PC-3 (cell line): ENCODE measurements around the gene ME1. TPM values are rescaled to one million over a fixed set of nuclear protein-coding genes. Genes with fewer than 3 reads are reported as not detected.

ENCODE experiments used
- ATAC-seq: fragments of 200-7000 bp; cut with Tn5 transposase; 2 replicates; pipeline ENCODE4 v1.9.1; 2020; ENCODE audit warnings: mild to moderate bottlenecking, moderate library complexity
- BruUV-seq: library from RNA; stranded (reverse); fragments of 400-500 nt; replicated peaks from 2 replicates; lab custom pipeline; 2021; lab: Mats Ljungman, UMichigan
- CTCF ChIA-PET: fragments of 300-600 bp; sonication (Branson Sonifier 250); formaldehyde crosslinking; loops from one replicate; lab custom pipeline; 2022; ENCODE audit warnings: antibody characterized with exemption; lab: Charles Lee
- POLR2A ChIA-PET: fragments of 300-600 bp; sonication (Branson Sonifier 250); formaldehyde crosslinking; loops from one replicate; lab custom pipeline; 2022; ENCODE audit warnings: antibody characterized with exemption; ENCODE audit not compliant: unreplicated experiment; lab: Charles Lee
- DNase-seq: peaks from one replicate; pipeline ENCODE4 v3.0.0-alpha.2; 2015
- H2AFZ ChIP-seq: fragments of 300-600 bp; sonication (generic); 2 replicates; pipeline ENCODE4 v1.6.0; 2016; ENCODE audit warnings: antibody characterized with exemption, low read length
- H3F3A ChIP-seq: fragments of 300-600 bp; sonication (generic); one replicate; pipeline ENCODE4 v1.6.0; 2017; ENCODE audit warnings: antibody characterized with exemption, low read length, control low read depth, mild to moderate bottlenecking; ENCODE audit not compliant: unreplicated experiment
- H3K27ac ChIP-seq: fragments of 300-600 bp; sonication (generic); 2 replicates; pipeline ENCODE4 v1.5.1; 2016; ENCODE audit warnings: mild to moderate bottlenecking, low read length
- H3K27me3 ChIP-seq: fragments of 300-600 bp; sonication (generic); 2 replicates; pipeline ENCODE4 v1.6.1; 2016; ENCODE audit warnings: low read length, mixed read lengths
- H3K36me3 ChIP-seq: fragments of 300-600 bp; sonication (generic); 2 replicates; pipeline ENCODE4 v1.6.1; 2016; ENCODE audit warnings: low read depth, mixed run types, low read length, mixed read lengths
- H3K4me1 ChIP-seq: fragments of 300-600 bp; sonication (generic); 2 replicates; pipeline ENCODE4 v1.5.1; 2016; ENCODE audit warnings: low read length; ENCODE audit not compliant: insufficient read depth
- H3K4me2 ChIP-seq: fragments of 300-600 bp; sonication (generic); 2 replicates; pipeline ENCODE4 v1.6.0; 2016; ENCODE audit warnings: low read length
- H3K4me3 ChIP-seq: fragments of 300-600 bp; sonication (generic); 2 replicates; pipeline ENCODE4 v1.5.1; 2016; ENCODE audit warnings: mild to moderate bottlenecking, low read length, mixed read lengths
- H3K79me2 ChIP-seq: fragments of 300-600 bp; sonication (generic); 2 replicates; pipeline ENCODE4 v1.6.1; 2017; ENCODE audit warnings: low read length, mixed read lengths
- H3K9ac ChIP-seq: fragments of 300-600 bp; sonication (generic); 2 replicates; pipeline ENCODE4 v1.6.0; 2016; ENCODE audit warnings: mild to moderate bottlenecking, low read length
- H3K9me2 ChIP-seq: fragments of 300-600 bp; sonication (generic); replicated peaks from 2 replicates; pipeline ENCODE4 v1.6.1; 2016; ENCODE audit warnings: mixed run types, low read length, mixed read lengths
- H3K9me3 ChIP-seq: fragments of 300-600 bp; sonication (generic); 2 replicates; pipeline ENCODE4 v1.6.1; 2016; ENCODE audit warnings: low read length, mixed read lengths
- H4K20me1 ChIP-seq: fragments of 300-600 bp; sonication (generic); 2 replicates; pipeline ENCODE4 v1.6.1; 2016; ENCODE audit warnings: low read length, mixed read lengths
- CTCF ChIP-seq: fragments of 300-600 bp; sonication (generic); conservative IDR thresholded peaks from 2 replicates; pipeline ENCODE4 v1.5.1; 2017; ENCODE audit warnings: antibody characterized with exemption, low read depth, mild to moderate bottlenecking, low read length
- EZH2 ChIP-seq: fragments of 300-600 bp; sonication (generic); IDR thresholded peaks from one replicate; pipeline ENCODE4 v1.6.1; 2017; ENCODE audit warnings: antibody characterized with exemption, mild to moderate bottlenecking, low read length; ENCODE audit not compliant: unreplicated experiment
- EZH2phosphoT487 ChIP-seq: fragments of 300-600 bp; sonication (generic); IDR thresholded peaks from 2 replicates; pipeline ENCODE4 v1.6.1; 2018; ENCODE audit warnings: mild to moderate bottlenecking, antibody characterized with exemption, low read length, borderline replicate concordance
- intact Hi-C: fragments of 100-400 bp; cut with micrococcal nuclease; formaldehyde crosslinking; loops from 2 replicates; pipeline ENCODE4 v1.9.0; 2023
- total RNA-seq: library from RNA; depleted of rRNA; stranded (reverse); fragments of >200 nt; gene quantifications from 2 replicates; pipeline ENCODE4 v1.2.3, GENCODE V29; 2014

ME1 gene
- total RNA-seq, 1 experiment from 2014 or later, result 22.3 TPM

- H3K4me3 ChIP-seq, result no peak overlapping the region
- BruUV-seq, result no TSS peak
- no peak overlapping the region for H3K27ac ChIP-seq
- H3K79me2 ChIP-seq, result no peaks in the 10 kb centered on the region
- H3K4me1 ChIP-seq, result peaks cover 6% of the 10 kb centered on the region
- H3K9me2 ChIP-seq, result no peaks in the 10 kb centered on the region
- CTCF ChIA-PET, result no interaction called here
- no peak overlapping the region for H3K9ac ChIP-seq
- H4K20me1 ChIP-seq, result no peaks in the 10 kb centered on the region
- intact Hi-C loops, result no loop called here
- no peaks in the 10 kb centered on the region for H3K27me3 ChIP-seq
- ATAC-seq (peak; percentile 93), DNase-seq (peak; percentile 65)
- H3K9me3 ChIP-seq, result no peaks in the 10 kb centered on the region
- TF ChIP-seq CTCF (no peak), EZH2 (no peak), EZH2phosphoT487 (no peak)
- no peak overlapping the region for H2AFZ ChIP-seq
- H3K36me3 ChIP-seq, result no peaks in the 10 kb centered on the region
- POLR2A ChIA-PET, result no interaction called here
- H3K4me2 ChIP-seq, result 0 out of 2 replicates have a peak overlapping the region, but pooled peaks have one; percentile 15
- no peaks in the 10 kb centered on the region for H3F3A ChIP-seq
Measured at GRCh38 chr6:83265384-83265783, 165.5 kb downstream of the ME1 start.

GRCh38 chr6:83260577-83260976, 170.3 kb downstream of the ME1 start:
- Histone ChIP-seq H3K9me2 (no peaks in the 10 kb centered on the region), H2AFZ (no peak overlapping the region), H3K27ac (no peak overlapping the region), H3F3A (no peaks in the 10 kb centered on the region), H3K4me3 (no peak overlapping the region), H3K9me3 (no peaks in the 10 kb centered on the region), H3K79me2 (no peaks in the 10 kb centered on the region), H3K4me1 (peaks cover 2% of the 10 kb centered on the region), H3K36me3 (no peaks in the 10 kb centered on the region), H3K9ac (no peak overlapping the region), H3K4me2 (no peak overlapping the region), H3K27me3 (no peaks in the 10 kb centered on the region), H4K20me1 (no peaks in the 10 kb centered on the region)
- no peak for TF ChIP-seq CTCF
- TF ChIP-seq EZH2, result no peak
- no peak for TF ChIP-seq EZH2phosphoT487
- no TSS peak for BruUV-seq
- ChIA-PET POLR2A (no interaction called here), CTCF (no interaction called here)
- DNase-seq (no peak), ATAC-seq (no peak)
- intact Hi-C loops, result no loop called here

- H3K9me2 ChIP-seq, result no peaks in the 10 kb centered on the region
- H3K79me2 ChIP-seq, result no peaks in the 10 kb centered on the region
- no peaks in the 10 kb centered on the region for H3F3A ChIP-seq
- H3K4me2 ChIP-seq, result no peak overlapping the region
- BruUV-seq, result no TSS peak
- no peak overlapping the region for H3K9ac ChIP-seq
- CTCF ChIA-PET, result no interaction called here
- H3K27me3 ChIP-seq, result no peaks in the 10 kb centered on the region
- H2AFZ ChIP-seq, result no peak overlapping the region
- no peak for TF ChIP-seq EZH2
- TF ChIP-seq EZH2phosphoT487, result no peak
- TF ChIP-seq CTCF, result no peak
- no peak overlapping the region for H3K27ac ChIP-seq
- H3K36me3 ChIP-seq, result peaks cover under 1% of the 10 kb centered on the region; the same call in 1 of the 2 replicates
- peaks cover 7% of the 10 kb centered on the region; the same call in 1 of the 2 replicates for H3K4me1 ChIP-seq
- H3K9me3 ChIP-seq, result no peaks in the 10 kb centered on the region
- H4K20me1 ChIP-seq, result no peaks in the 10 kb centered on the region
- intact Hi-C loops, result no loop called here
- no peak for ATAC-seq
- no peak overlapping the region for H3K4me3 ChIP-seq
- no peak for DNase-seq
- POLR2A ChIA-PET, result no interaction called here
Measured at GRCh38 chr6:83258517-83258916, 172.3 kb downstream of the ME1 start.
